Measurements from ENCODE around the gene TSPAN16. TPM values are rescaled to one million over a fixed set of nuclear protein-coding genes. Genes with fewer than 3 reads are reported as not detected.

Gene TSPAN16
- total RNA-seq, 4 donors from 2014 or later: not detected

- no peaks in the 10 kb centered on the region for H3K27me3 ChIP-seq
- intact Hi-C loops (cut with DNase I; ENCODE audit: low total_unique reads): no loop called here
- H3K4me1 ChIP-seq: no peaks in the 10 kb centered on the region
- H3K27ac ChIP-seq: no peak overlapping the region
- TF ChIP-seq POLR2A (IDR thresholded peaks at IDR 0.05): no peak
- TF ChIP-seq, protein P1, sequence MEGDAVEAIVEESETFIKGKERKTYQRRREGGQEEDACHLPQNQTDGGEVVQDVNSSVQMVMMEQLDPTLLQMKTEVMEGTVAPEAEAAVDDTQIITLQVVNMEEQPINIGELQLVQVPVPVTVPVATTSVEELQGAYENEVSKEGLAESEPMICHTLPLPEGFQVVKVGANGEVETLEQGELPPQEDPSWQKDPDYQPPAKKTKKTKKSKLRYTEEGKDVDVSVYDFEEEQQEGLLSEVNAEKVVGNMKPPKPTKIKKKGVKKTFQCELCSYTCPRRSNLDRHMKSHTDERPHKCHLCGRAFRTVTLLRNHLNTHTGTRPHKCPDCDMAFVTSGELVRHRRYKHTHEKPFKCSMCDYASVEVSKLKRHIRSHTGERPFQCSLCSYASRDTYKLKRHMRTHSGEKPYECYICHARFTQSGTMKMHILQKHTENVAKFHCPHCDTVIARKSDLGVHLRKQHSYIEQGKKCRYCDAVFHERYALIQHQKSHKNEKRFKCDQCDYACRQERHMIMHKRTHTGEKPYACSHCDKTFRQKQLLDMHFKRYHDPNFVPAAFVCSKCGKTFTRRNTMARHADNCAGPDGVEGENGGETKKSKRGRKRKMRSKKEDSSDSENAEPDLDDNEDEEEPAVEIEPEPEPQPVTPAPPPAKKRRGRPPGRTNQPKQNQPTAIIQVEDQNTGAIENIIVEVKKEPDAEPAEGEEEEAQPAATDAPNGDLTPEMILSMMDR (IDR thresholded peaks at IDR 0.05): no peak
- H3K4me3 ChIP-seq: no peak overlapping the region
- no peaks in the 10 kb centered on the region for H3K9me3 ChIP-seq
- no peak for DNase-seq
- no peaks in the 10 kb centered on the region for H3K36me3 ChIP-seq
Observed at GRCh38 chr19:11251217-11251616, 44.7 kb upstream of the TSPAN16 start.

DNA sequence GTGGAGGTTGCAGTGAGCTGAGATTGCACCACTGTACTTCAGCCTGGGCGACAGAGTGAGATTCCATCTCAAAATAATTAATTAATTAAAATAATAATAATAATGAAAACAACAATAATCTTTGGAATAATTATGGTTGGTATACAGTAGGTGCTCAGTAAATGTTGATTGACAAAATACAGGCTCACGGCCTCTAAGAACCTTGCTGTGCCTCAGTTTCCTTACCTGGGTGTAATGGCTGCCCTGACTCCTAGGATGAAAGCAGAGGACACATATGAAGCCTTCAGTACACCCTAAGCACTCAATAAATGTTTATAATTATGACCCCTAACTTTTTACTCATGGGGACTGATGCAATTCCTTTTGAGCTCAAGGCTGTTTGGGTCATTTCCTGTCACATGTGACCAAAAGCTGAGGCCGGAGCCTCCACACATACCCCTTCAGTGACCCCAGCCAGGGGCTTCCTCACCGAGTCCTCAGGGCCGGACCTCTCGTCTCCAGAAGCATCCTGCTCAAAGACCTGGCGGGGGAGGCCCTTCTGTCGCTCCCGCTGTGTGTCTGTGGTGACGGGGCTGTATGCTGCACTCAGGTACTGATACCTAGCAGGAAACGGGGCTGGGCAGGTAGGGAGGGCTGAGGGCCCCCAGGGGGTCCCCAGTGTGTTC is 44.2 kb upstream of the TSPAN16 start:
- Histone ChIP-seq H3K27ac (peak overlapping the region in 1 of 2 donors; percentile 73), H3K36me3 (no peaks in the 10 kb centered on the region), H3K4me1 (no peaks in the 10 kb centered on the region), H3K9me3 (no peaks in the 10 kb centered on the region), H3K27me3 (no peaks in the 10 kb centered on the region), H3K4me3 (no peak overlapping the region)
- TF ChIP-seq, protein P1 (IDR thresholded peaks at IDR 0.05): no peak
- no peak for TF ChIP-seq POLR2A (IDR thresholded peaks at IDR 0.05)
- intact Hi-C loops (cut with DNase I; ENCODE audit: low total_unique reads): no loop called here
- no peak for DNase-seq

GRCh38 chr19:11252665-11253355 is 43.1 kb upstream of the TSPAN16 start:
- H3K27me3 ChIP-seq: no peaks in the 10 kb centered on the region
- H3K4me1 ChIP-seq: no peaks in the 10 kb centered on the region
- no peak overlapping the region for H3K4me3 ChIP-seq
- intact Hi-C loops (cut with DNase I; ENCODE audit: low total_unique reads): no loop called here
- no peaks in the 10 kb centered on the region for H3K9me3 ChIP-seq
- H3K36me3 ChIP-seq: no peaks in the 10 kb centered on the region
- TF ChIP-seq, protein P1 (IDR thresholded peaks at IDR 0.05): no peak
- no peak for TF ChIP-seq POLR2A (IDR thresholded peaks at IDR 0.05)
- DNase-seq: no peak
- peak overlapping the region; percentile 42 to 73 for H3K27ac ChIP-seq

DNA sequence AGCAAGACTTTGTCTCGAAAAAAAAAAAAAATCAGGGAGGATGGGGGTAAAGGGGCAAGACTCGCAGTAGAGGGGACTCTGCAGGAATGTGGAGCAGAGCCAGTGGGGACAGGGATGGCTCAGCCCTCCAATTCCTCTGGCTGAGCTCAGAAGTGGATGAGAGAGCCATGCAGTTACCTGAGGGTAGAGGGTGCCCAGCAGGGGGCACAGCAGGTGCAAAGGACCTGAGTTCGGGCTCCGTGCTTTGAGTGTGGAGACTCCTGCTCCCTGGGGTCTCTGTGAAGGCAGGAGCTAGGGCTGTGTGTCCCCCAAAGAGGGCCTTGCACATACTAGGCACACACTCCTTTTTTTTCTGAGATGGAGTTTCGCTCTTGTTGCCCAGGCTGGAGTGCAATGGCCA is 41.3 kb upstream of the TSPAN16 start:
- no peak overlapping the region for H3K4me3 ChIP-seq
- H3K36me3 ChIP-seq: no peaks in the 10 kb centered on the region
- no peak for DNase-seq
- no peak for TF ChIP-seq POLR2A (IDR thresholded peaks at IDR 0.05)
- TF ChIP-seq, protein P1 (IDR thresholded peaks at IDR 0.05): no peak
- H3K27me3 ChIP-seq: no peaks in the 10 kb centered on the region
- no peaks in the 10 kb centered on the region for H3K9me3 ChIP-seq
- intact Hi-C loops (cut with DNase I; ENCODE audit: low total_unique reads): no loop called here
- H3K4me1 ChIP-seq: no peaks in the 10 kb centered on the region
- no peak overlapping the region for H3K27ac ChIP-seq

GRCh38 chr19:11256189-11256588 is 39.8 kb upstream of the TSPAN16 start:
- Histone ChIP-seq H3K4me1 (no peaks in the 10 kb centered on the region), H3K36me3 (no peaks in the 10 kb centered on the region), H3K27me3 (no peaks in the 10 kb centered on the region), H3K4me3 (no peak overlapping the region), H3K9me3 (no peaks in the 10 kb centered on the region), H3K27ac (peak overlapping the region; percentile 21 to 57)
- no peak for TF ChIP-seq POLR2A (IDR thresholded peaks at IDR 0.05)
- TF ChIP-seq, protein P1 (IDR thresholded peaks at IDR 0.05): no peak
- intact Hi-C loops (cut with DNase I; ENCODE audit: low total_unique reads): no loop called here
- peak in 1 of 2 donors; percentile 51 for DNase-seq
